ENCODE measurements around the gene THEMIS2. TPM values are rescaled to one million over a fixed set of nuclear protein-coding genes. Genes with fewer than 3 reads are reported as not detected.
"Not testable (repeated sequence)": the region's sequence is repeated elsewhere in the genome, so short reads cannot be mapped to it uniquely, and the experiment has no call there.

The THEMIS2 gene
- total RNA-seq: 20.2 and 29.5 TPM in 2 replicates

DNA sequence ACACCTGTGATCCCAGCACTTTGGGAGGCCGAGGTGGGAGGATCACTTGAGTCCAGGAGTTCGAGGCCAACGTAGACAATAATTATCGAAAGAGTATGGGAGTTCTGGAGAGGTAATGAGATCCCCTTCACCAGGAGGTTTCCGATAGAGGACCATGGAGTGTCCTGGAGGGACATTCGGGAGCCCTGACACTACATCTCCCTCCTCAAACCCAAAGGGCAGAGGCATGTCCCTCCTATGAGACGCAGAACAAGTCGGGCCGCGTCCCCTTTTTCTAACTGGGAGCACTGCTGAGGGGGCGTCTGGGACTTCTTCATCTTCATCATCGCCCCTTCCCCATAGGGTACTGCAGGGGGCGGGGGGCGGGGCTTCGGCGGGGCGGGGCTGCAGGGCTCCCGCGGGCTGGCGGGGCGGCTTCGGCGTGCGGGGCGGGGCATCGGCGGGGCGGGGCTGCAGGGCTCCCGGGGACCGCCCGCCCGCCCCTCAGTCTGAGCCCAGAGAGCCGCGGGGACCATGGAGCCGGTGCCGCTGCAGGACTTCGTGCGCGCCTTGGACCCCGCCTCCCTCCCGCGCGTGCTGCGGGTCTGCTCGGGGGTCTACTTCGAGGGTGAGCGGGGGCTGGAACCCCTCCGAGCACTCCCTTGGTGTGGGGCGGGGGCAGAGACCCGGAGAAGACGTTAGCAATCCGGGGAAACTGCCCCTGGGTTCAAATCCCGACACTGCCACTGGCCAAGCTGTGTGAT, at the start of gene THEMIS2:
THEMIS2 (plus strand) TSS at position 486 of the 743 bp plus-strand sequence; CDS start at position 514, 28 bp downstream.
- DNase-seq (ENCODE audit: extremely low read depth, low read depth, low spot score): no peak

DNA sequence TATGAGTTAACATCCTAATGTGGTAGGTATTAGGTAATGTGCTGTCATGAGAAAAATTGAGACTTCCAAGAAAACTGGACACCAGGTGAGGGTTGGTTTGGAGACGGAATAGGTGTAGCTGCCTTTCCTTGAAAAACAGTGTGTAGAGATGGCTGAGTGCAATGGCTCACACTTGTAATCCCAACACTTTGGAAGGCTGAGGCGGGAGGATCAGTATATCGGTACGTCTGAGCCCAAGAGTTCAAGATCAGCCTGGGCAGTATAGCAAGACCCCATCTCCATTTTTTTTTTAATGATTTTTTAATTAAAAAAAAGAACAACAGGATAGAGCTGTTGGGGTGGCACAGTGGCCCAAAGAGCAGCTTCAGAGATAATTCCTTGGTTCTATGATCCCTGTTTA, 48.6 kb upstream of the THEMIS2 start:
- DNase-seq (ENCODE audit: extremely low read depth, low read depth, low spot score): no peak

DNA sequence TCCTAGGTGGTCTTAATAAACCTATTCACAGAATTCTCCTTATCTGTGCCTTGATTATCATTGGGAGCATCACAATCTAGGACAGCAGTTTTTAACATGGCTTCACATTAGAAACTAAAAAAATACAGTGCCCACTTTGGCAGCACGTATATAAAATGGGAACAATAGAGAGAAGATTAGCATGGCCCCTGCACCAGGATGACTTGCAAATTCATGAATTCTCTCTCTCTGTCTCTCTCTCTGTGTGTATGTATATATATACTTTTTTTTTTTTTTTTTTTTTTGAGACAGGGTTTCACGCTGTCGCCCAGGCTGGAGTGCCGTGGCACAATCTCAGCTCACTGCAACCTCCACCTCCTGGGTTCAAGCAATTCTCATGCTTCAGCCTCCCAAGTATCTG, 47.9 kb upstream of the THEMIS2 start:
- DNase-seq (ENCODE audit: extremely low read depth, low read depth, low spot score): no peak

- not testable (repeated sequence) for DNase-seq (ENCODE audit: extremely low read depth, low read depth, low spot score)
Measured at GRCh38 chr1:27829339-27829960, 42.9 kb upstream of the THEMIS2 start.

DNA sequence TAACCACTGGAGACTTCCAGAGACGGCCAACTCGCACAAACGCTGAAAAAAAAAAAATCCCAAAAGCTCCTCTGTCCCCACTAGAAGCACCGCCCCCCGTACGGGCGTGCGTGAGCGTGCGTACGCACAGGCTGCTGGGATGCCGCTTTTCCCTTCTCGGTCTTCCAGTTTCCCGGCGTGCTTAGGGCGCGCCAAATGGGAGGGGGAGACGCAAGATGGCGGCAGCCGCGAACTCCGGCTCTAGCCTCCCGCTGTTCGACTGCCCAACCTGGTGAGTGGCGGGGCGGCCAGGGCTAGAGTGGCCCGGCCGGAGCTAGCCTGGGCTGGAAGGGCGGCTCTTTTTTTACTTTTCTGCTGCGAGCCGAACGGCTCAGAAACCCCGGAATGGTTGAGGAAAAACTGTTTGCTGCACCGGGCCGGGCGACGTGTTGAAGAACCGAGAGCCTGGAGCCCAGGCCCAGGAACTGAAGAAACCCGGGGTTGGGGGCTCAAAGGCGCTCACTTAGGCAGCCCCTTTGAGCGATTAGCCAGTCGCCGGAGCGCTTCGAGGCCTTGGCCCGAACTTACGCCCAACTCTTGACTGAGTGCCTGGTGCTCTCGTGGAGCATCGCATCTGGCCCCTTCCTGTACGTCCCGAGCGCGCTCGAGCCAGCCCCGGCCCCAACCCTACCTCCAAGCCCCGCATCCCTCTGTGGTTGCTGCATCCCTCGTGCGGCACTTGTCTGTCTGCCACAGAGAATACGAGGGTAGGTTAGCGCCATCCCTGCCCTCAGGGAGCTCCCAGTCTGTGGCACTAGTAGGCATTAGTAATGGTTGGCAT, 41.5 kb upstream of the THEMIS2 start, which contains the start of gene PPP1R8:
PPP1R8 (plus strand) TSS at position 162 of the 820 bp plus-strand sequence; CDS start at position 216, 54 bp downstream.
- peak; percentile 71 for DNase-seq (ENCODE audit: extremely low read depth, low read depth, low spot score)

DNA sequence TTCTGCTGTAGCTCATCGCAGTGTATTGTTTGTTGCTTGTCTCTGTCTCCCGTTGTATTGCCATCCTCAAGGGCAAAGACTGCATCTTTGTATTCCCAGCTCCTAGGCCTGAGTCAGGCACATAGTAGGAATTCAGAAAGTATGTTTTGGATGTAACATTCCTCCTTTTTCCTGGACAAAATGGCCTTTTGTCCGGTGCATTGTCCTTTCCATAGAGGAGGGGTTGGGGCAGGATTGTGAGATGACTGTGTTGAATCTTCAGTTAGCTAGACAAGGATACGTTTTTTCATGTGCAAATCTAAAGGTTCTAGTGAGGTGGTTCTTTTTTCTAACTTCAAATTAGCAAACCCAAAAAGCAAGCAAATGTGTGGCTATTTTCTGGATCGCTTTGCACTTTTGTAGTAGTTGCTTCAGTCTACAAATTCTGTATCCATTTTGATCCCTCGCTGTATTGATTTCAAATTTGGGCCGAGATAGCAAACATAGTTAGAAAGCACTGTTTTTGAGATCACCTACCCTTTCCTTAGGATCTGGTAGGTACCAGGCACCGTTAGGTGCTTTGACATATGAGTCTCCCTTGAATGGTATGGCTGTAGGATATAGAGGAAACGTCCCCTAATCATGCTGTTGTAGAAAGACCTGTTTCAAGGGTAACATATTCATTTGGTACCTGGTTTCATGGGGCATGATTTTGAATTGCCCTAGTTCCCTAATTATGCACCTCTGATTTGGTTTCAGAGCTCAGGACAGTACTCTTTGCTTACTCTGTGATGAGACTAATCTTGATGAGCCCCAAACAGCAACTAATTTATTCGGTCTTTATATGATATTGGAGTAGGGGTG, 40.6 kb upstream of the THEMIS2 start:
- DNase-seq (ENCODE audit: extremely low read depth, low read depth, low spot score): no peak

- DNase-seq (ENCODE audit: extremely low read depth, low read depth, low spot score): no peak
Measured at GRCh38 chr1:27832762-27833161, 39.6 kb upstream of the THEMIS2 start.

GRCh38 chr1:27833470-27833869, 38.9 kb upstream of the THEMIS2 start:
- no peak for DNase-seq (ENCODE audit: extremely low read depth, low read depth, low spot score)

GRCh38 chr1:27835046-27835445, 37.3 kb upstream of the THEMIS2 start:
- no peak for DNase-seq (ENCODE audit: extremely low read depth, low read depth, low spot score)

DNA sequence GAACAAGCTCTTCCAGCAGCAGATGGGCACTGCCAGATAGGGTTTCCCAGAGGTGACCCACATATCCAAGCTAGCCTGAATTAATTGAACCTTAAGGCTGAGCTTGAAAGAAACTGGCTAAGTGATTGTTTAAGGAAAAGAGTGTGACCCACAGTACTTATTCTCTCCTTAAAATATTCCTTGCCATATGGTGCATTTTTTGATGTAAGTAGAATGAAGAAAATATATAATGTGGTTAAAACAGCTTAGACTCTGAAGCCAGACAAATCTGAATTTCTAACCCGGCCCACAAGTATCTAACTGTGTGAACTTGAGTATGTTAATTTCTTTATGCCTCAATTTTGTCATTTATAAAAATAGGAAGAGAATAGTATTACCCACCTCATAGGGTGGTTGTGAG, 36.8 kb upstream of the THEMIS2 start:
- no peak for DNase-seq (ENCODE audit: extremely low read depth, low read depth, low spot score)

- DNase-seq (ENCODE audit: extremely low read depth, low read depth, low spot score): no peak
Measured at GRCh38 chr1:27849951-27850350, 22.4 kb upstream of the THEMIS2 start.

GRCh38 chr1:27855085-27855484, 17.3 kb upstream of the THEMIS2 start:
- no peak for DNase-seq (ENCODE audit: extremely low read depth, low read depth, low spot score)

- DNase-seq (ENCODE audit: extremely low read depth, low read depth, low spot score): no peak
Measured at GRCh38 chr1:27856561-27857343, 15.6 kb upstream of the THEMIS2 start.

GRCh38 chr1:27857552-27857951, 14.8 kb upstream of the THEMIS2 start:
- DNase-seq (ENCODE audit: extremely low read depth, low read depth, low spot score): not testable (repeated sequence)

GRCh38 chr1:27858072-27858948, 14.0 kb upstream of the THEMIS2 start:
- DNase-seq (ENCODE audit: extremely low read depth, low read depth, low spot score): peak; percentile 36

DNA sequence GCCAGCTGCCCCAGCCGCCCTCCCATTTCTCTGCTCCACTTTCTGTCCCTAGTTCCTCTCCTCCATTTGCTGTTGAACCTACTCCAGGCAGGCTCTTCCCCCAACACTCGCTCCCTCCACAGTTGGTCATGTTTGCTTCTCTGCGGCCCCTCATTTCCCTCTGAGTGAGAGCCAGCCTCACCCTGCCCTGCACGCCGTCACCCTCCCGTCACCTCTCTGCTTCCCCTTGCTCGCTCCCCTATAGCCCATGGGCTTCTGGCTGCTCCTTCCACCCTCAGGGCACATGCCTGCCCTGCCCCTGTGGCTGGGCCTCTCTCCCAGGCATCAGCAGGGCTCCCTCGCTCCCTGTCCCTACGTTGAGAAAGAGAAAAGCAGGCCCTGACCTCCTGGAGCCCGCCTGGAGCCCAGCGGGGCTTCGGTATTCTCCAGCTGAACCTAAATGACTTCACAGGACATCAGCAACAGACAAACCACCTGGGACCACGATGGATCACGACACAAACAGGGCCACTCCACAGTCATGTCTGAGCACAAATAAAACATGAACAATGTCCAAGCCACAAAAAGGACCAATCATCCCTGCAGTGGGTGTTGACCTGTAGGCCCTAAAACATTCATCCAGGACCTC, 13.3 kb upstream of the THEMIS2 start:
- DNase-seq (ENCODE audit: extremely low read depth, low read depth, low spot score): no peak

DNA sequence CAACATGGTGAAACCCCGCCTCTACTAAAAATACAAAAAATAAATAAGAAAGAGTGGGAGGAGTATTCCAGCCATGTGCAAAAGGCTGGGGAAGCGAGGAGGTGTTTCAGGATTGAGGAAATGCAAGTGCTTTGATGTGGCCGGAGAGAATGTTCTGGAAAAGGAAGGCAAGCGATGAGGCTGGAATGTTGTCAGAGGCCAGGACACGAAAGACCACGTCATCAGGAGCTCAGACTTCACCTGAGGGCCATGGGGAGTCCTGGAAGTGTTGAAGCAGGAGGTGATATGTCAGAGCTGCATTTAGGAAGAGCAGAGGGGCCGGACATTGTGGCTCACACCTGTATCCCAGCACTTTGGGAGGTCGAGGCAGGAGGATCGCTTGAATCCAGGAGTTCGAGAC, 10.9 kb upstream of the THEMIS2 start:
- no peak for DNase-seq (ENCODE audit: extremely low read depth, low read depth, low spot score)

DNA sequence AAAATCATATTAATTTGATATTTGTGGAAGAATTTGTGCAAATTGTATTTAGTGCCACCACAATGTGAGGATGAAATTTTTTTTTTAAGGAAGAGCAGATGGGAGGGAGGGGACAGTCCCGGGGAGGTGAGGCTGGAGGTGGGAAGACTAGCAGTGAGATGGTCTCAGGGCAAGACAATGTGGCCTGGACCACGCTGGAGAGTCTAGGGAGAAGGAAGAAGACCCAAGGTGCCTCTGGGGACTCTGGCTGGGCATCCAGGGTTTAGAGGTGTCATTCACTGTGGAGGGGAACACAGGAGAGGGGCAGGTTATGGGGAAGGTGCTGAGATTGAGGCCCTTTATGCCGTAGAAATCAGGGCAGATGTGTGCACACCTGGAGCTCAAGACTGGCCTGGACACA, 10.3 kb upstream of the THEMIS2 start:
- DNase-seq (ENCODE audit: extremely low read depth, low read depth, low spot score): no peak

All from glomerular endothelial cell (primary cell).